GM12892 (cell line): ENCODE measurements around the gene HILPDA. TPM values are rescaled to one million over a fixed set of nuclear protein-coding genes. Genes with fewer than 3 reads are reported as not detected.

ENCODE experiments used
- DNase-seq: peaks from one replicate; pipeline ENCODE4 v3.0.0; 2011; ENCODE audit not compliant: insufficient read length
- FAIRE-seq: peaks from 2 replicates; lab custom pipeline; 2011; peaks lifted over from hg19 to GRCh38; lab: Jason Lieb, UNC
- POLR2A ChIP-seq: IDR thresholded peaks from 2 replicates; pipeline ENCODE4 v1.6.1; 2011; ENCODE audit warnings: low read depth, low read length, control low read depth
- POLR2AphosphoS5 ChIP-seq: IDR thresholded peaks from 2 replicates; pipeline ENCODE4 v1.6.1; 2011; ENCODE audit warnings: low read depth, low read length, control low read depth
- TAF1 ChIP-seq: IDR thresholded peaks from 2 replicates; pipeline ENCODE4 v1.6.1; 2011; ENCODE audit warnings: low read depth, mild to moderate bottlenecking, control low read depth, low read length, borderline replicate concordance
- polyA plus RNA-seq: library from polyadenylated mRNA; unstranded; fragments of >200 nt; gene quantifications from one replicate; pipeline ENCODE4 v1.2.1, GENCODE V29; 2012; ENCODE audit warnings: missing spikeins, inconsistent platforms; ENCODE audit not compliant: missing spikeins

HILPDA gene
- polyA plus RNA-seq, result 123 TPM

GRCh38 chr7:128455543-128456254, at the start of gene HILPDA:
HILPDA (plus strand) TSS chr7:128455878; CDS start chr7:128457269, 1,391 bp downstream.
- DNase-seq, result peak; percentile 89
- peak; percentile 97 for FAIRE-seq

GRCh38 chr7:128406314-128407232, 49.1 kb upstream of the HILPDA start:
- FAIRE-seq (no peak), DNase-seq (no peak)
- TF ChIP-seq TAF1, result no peak
- no peak for TF ChIP-seq POLR2AphosphoS5
- no peak for TF ChIP-seq POLR2A

More at GRCh38 chr7:128455543-128456254, at the start of gene HILPDA:
- TF ChIP-seq POLR2A (peak; percentile 87), POLR2AphosphoS5 (peak; percentile 77), TAF1 (0 out of 2 replicates have a peak, but pooled peaks have one; percentile 40)

GRCh38 chr7:128407233-128407589, 48.5 kb upstream of the HILPDA start:
- FAIRE-seq (no peak), DNase-seq (no peak)
- no peak for TF ChIP-seq TAF1

GRCh38 chr7:128407751-128408708, 47.6 kb upstream of the HILPDA start:
- TF ChIP-seq POLR2AphosphoS5 (no peak), TAF1 (no peak), POLR2A (no peak)
- FAIRE-seq (no peak), DNase-seq (no peak)

- DNase-seq, result no peak
- no peak for FAIRE-seq
- no peak for TF ChIP-seq POLR2A
- no peak for TF ChIP-seq TAF1
- no peak for TF ChIP-seq POLR2AphosphoS5
These were observed 46.7 kb upstream of the HILPDA start for GRCh38 chr7:128408709-128409595.

- 0 out of 2 replicates have a peak, but pooled peaks have one; percentile 38 for TF ChIP-seq POLR2A
- TF ChIP-seq TAF1, result no peak
- peak; percentile 94 for DNase-seq
- FAIRE-seq, result peak; percentile 85
These were observed 45.9 kb upstream of the HILPDA start, which contains the start of gene IMPDH1 for GRCh38 chr7:128409596-128410450. IMPDH1 (minus strand) TSS chr7:128409982; CDS start chr7:128409901, 81 bp downstream.

- TF ChIP-seq POLR2A (no peak), TAF1 (no peak), POLR2AphosphoS5 (no peak)
- DNase-seq (no peak), FAIRE-seq (no peak)
These were observed 45.3 kb upstream of the HILPDA start for GRCh38 chr7:128410451-128410753.

GRCh38 chr7:128415217-128415785, 40.4 kb upstream of the HILPDA start:
- DNase-seq (no peak), FAIRE-seq (no peak)
- no peak for TF ChIP-seq POLR2A
- TF ChIP-seq TAF1, result no peak
- no peak for TF ChIP-seq POLR2AphosphoS5

- no peak for TF ChIP-seq POLR2AphosphoS5
- no peak for TF ChIP-seq TAF1
- no peak for TF ChIP-seq POLR2A
- FAIRE-seq (no peak), DNase-seq (no peak)
These were observed 38.6 kb upstream of the HILPDA start for GRCh38 chr7:128417071-128417470.

GRCh38 chr7:128419257-128419656, 36.4 kb upstream of the HILPDA start:
- FAIRE-seq, result no peak
- no peak for TF ChIP-seq POLR2A
- DNase-seq, result no peak
